SK-N-SH (cell line): ENCODE results near the gene ZXDB. TPM values are rescaled to one million over a fixed set of nuclear protein-coding genes. Genes with fewer than 3 reads are reported as not detected.
"Not testable (repeated sequence)": the region's sequence is repeated elsewhere in the genome, so short reads cannot be mapped to it uniquely, and the experiment has no call there.

Source experiments
- CTCF ChIA-PET: fragments of 300-600, 350-600 bp; formaldehyde crosslinking; extraction: SDS; loops from one replicate; lab custom pipeline; 2021; lab: Yijun Ruan, JAX
- POLR2A ChIA-PET: fragments of 350-600 bp; sonication (Branson Sonifier 250); formaldehyde crosslinking; extraction: SDS; loops from one replicate; lab custom pipeline; 2020; ENCODE audit warnings: antibody characterized with exemption, inconsistent platforms; lab: Yijun Ruan, JAX
- DNase-seq: peaks from one replicate; pipeline ENCODE4 v3.0.0; 2012
- H2AFZ ChIP-seq: fragments of 200-600 bp; sonication (generic); 2 replicates; pipeline ENCODE4 v1.8.1; 2016; ENCODE audit warnings: antibody characterized with exemption, mild to moderate bottlenecking, low read depth
- H3F3A ChIP-seq: fragments of 200-600 bp; sonication (generic); replicated peaks from 2 replicates; pipeline ENCODE3; 2016; ENCODE audit warnings: antibody characterized with exemption, mild to moderate bottlenecking; ENCODE audit not compliant: insufficient read depth
- H3K27ac ChIP-seq, 2 experiments: fragments of 200-500 bp in 1 of 2; fragments of 200-600 bp in 1 of 2; sonication (Bioruptor generic) in 1 of 2; sonication (generic), shearing (Covaris generic) in 1 of 2; 2 replicates each; pipeline versions ENCODE4 v1.5.1 to v1.6.1; 2014 to 2016; ENCODE audit warnings: low read depth in 2 of 2, inconsistent platforms in 1 of 2, low read length in 1 of 2, mild to moderate bottlenecking in 1 of 2, mixed read lengths in 1 of 2
- H3K27me3 ChIP-seq: fragments of 200-600 bp; sonication (generic), shearing (Covaris generic); 2 replicates; pipeline ENCODE4 v1.6.1; 2016; ENCODE audit warnings: mixed run types; ENCODE audit not compliant: insufficient read depth
- H3K36me3 ChIP-seq, 2 experiments: fragments of 200-500 bp in 1 of 2; fragments of 200-600 bp in 1 of 2; sonication (Bioruptor generic) in 1 of 2; sonication (generic) in 1 of 2; replicated peaks in 1 of 2; 2 replicates each; pipeline versions ENCODE3 to v1.5.1; 2014 to 2016; ENCODE audit warnings: low read length in 1 of 2, mild to moderate bottlenecking in 1 of 2; ENCODE audit not compliant: insufficient read depth in 2 of 2, control insufficient read depth in 1 of 2
- H3K4me1 ChIP-seq, 2 experiments: fragments of 200-500 bp in 1 of 2; fragments of 200-600 bp in 1 of 2; sonication (Bioruptor generic) in 1 of 2; sonication (generic), shearing (Covaris generic) in 1 of 2; 2 replicates each; pipeline versions ENCODE4 v1.5.1 to v1.6.1; 2014 to 2016; ENCODE audit warnings: low read depth in 1 of 2, low read length in 1 of 2, mixed run types in 1 of 2; ENCODE audit not compliant: insufficient read depth in 2 of 2, control insufficient read depth in 1 of 2
- H3K4me2 ChIP-seq: fragments of 200-600 bp; sonication (generic), shearing (Covaris generic); 2 replicates; pipeline ENCODE4 v1.6.1; 2017; ENCODE audit warnings: mixed run types
- H3K4me3 ChIP-seq, 2 experiments: fragments of 200-500 bp in 1 of 2; fragments of 200-600 bp in 1 of 2; sonication (Bioruptor generic) in 1 of 2; sonication (generic), shearing (Covaris generic) in 1 of 2; 2 replicates each; pipeline versions ENCODE4 v1.5.1 to v1.8.1; 2014 to 2016; ENCODE audit warnings: low read depth in 2 of 2, inconsistent platforms in 1 of 2, low read length in 1 of 2, mild to moderate bottlenecking in 1 of 2, mixed read lengths in 1 of 2, moderate library complexity in 1 of 2
- H3K79me2 ChIP-seq: fragments of 200-600 bp; sonication (generic); 2 replicates; pipeline ENCODE4 v1.8.1; 2017; ENCODE audit warnings: mild to moderate bottlenecking; ENCODE audit not compliant: insufficient read depth
- H3K9ac ChIP-seq: fragments of 200-600 bp; sonication (generic); 2 replicates; pipeline ENCODE4 v1.6.1; 2017; ENCODE audit warnings: mixed run types
- H3K9me2 ChIP-seq: fragments of 200-600 bp; sonication (generic); 2 replicates; pipeline ENCODE4 v1.6.1; 2017; ENCODE audit warnings: mixed run types
- H3K9me3 ChIP-seq: fragments of 200-600 bp; sonication (generic); 2 replicates; pipeline ENCODE4 v1.6.1; 2017; ENCODE audit warnings: mixed run types, mild to moderate bottlenecking, moderate library complexity
- H4K20me1 ChIP-seq: fragments of 200-600 bp; sonication (generic); 2 replicates; pipeline ENCODE4 v1.6.1; 2017; ENCODE audit warnings: mild to moderate bottlenecking, mixed run types; ENCODE audit not compliant: insufficient read depth
- RAD21 ChIP-seq: IDR thresholded peaks from 2 replicates; pipeline ENCODE4 v1.6.1; 2012; ENCODE audit warnings: mild to moderate bottlenecking, low read length
- SIN3A ChIP-seq: IDR thresholded peaks from 2 replicates; pipeline ENCODE4 v1.6.1; 2012; ENCODE audit warnings: low read depth, mild to moderate bottlenecking, low read length, moderate library complexity, borderline replicate concordance
- WGBS: methylation state at CpG from one replicate; pipeline ENCODE4 v1.1.6; 2017; ENCODE audit warnings: low lambda C conversion rate; 5-methylcytosine and 5-hydroxymethylcytosine counted together
- polyA plus RNA-seq, 3 experiments: library from polyadenylated mRNA; depleted of rRNA; stranded (reverse); fragments of >200 nt; gene quantifications; 2 replicates each; pipeline ENCODE4 v1.2.3, GENCODE V29; 2012
- TF ChIP-seq, protein P1 (sequence below): IDR thresholded peaks from 2 replicates; pipeline ENCODE4 v1.4.0; 2012; ENCODE audit warnings: low read depth, borderline replicate concordance

Gene ZXDB
- polyA plus RNA-seq, 1 of the 3 experiments (the other 2 are of a cell fraction): 1.7 TPM

DNA sequence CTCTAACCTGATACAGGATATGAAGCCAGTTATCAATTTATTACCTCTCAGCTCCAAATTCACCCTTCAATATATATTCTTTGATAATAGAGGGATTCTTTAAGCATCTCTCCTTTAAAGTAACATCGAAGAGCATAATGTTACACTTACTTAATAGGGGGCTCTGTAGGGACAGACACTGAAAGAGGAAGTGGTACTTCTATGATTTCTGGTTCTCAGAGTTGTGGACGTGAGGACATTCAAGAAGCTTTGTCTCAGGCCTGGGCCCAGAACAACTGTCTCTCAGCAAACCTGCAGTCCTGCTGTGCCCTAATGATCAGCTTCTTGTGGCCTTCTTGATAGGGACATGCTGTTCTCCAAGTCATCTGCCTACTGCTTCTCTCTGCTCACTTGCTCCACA is 4.2 kb upstream of the ZXDB start:
- Histone ChIP-seq H3K4me1 (peaks cover 0 to 3% of the 10 kb centered on the region in 2 experiments; a peak in 1 of 4 replicates), H3K27me3 (no peaks in the 10 kb centered on the region), H3F3A (no peaks in the 10 kb centered on the region), H4K20me1 (no peaks in the 10 kb centered on the region), H3K27ac (no peak overlapping the region), H3K36me3 (no peaks in the 10 kb centered on the region), H3K4me3 (no peak overlapping the region), H3K4me2 (no peak overlapping the region), H2AFZ (no peak overlapping the region), H3K9me2 (no peaks in the 10 kb centered on the region), H3K9ac (no peak overlapping the region), H3K9me3 (no peaks in the 10 kb centered on the region), H3K79me2 (no peaks in the 10 kb centered on the region)
- TF ChIP-seq SIN3A (no peak), RAD21 (no peak)
- TF ChIP-seq, protein P1, sequence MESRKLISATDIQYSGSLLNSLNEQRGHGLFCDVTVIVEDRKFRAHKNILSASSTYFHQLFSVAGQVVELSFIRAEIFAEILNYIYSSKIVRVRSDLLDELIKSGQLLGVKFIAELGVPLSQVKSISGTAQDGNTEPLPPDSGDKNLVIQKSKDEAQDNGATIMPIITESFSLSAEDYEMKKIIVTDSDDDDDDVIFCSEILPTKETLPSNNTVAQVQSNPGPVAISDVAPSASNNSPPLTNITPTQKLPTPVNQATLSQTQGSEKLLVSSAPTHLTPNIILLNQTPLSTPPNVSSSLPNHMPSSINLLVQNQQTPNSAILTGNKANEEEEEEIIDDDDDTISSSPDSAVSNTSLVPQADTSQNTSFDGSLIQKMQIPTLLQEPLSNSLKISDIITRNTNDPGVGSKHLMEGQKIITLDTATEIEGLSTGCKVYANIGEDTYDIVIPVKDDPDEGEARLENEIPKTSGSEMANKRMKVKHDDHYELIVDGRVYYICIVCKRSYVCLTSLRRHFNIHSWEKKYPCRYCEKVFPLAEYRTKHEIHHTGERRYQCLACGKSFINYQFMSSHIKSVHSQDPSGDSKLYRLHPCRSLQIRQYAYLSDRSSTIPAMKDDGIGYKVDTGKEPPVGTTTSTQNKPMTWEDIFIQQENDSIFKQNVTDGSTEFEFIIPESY: no peak
- POLR2A ChIA-PET: no interaction called here
- CTCF ChIA-PET: no interaction called here
- no peak for DNase-seq
- 41% methylated on average over 2 of the region's 2 CpGs for WGBS

DNA sequence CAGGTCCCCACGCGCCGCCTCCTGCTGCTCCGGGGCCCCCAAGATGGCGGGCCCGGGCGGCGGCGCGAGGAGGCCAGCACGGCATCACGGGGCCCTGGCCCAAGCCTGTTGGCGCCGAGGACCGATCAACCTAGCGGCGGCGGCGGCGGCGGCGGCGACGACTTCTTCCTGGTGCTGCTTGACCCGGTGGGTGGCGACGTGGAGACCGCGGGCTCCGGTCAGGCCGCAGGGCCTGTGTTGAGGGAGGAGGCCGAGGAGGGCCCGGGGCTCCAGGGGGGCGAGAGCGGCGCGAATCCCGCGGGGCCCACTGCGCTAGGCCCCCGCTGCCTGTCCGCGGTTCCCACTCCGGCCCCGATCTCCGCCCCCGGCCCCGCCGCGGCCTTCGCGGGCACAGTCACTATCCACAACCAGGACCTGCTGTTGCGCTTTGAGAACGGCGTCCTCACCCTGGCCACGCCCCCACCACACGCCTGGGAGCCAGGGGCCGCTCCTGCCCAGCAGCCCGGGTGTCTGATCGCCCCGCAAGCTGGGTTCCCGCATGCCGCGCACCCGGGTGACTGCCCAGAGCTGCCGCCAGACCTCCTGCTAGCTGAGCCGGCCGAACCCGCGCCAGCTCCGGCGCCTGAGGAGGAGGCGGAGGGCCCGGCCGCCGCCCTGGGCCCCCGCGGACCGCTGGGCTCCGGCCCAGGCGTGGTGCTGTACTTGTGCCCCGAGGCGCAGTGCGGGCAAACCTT is 516 bp downstream of the ZXDB start:
- H3K9me3 ChIP-seq, H3K79me2 ChIP-seq, H2AFZ ChIP-seq, POLR2A ChIA-PET, H3K27me3 ChIP-seq, H3K9me2 ChIP-seq, H3K4me1 ChIP-seq, H3K36me3 ChIP-seq: not testable (repeated sequence)
- Histone ChIP-seq H3K4me3 (peak overlapping the region; percentile 58 to 64), H3K9ac (peak overlapping the region; percentile 72), H4K20me1 (peaks cover 20% of the 10 kb centered on the region; the same call in 1 of the 2 replicates), H3F3A (peaks cover 20% of the 10 kb centered on the region), H3K27ac (peak overlapping the region; percentile 60 to 68), H3K4me2 (peak overlapping the region; percentile 73; the same call in 1 of the 2 replicates)
- WGBS: no CpG with 5 or more reads among the region's 84 CpGs
- CTCF ChIA-PET: interaction anchor here (0.8 to 1.2 kb wide), 2 partner anchors 9 kb away, joined by 3 to 5 read pairs; no protein-coding TSS in a partner anchor
- DNase-seq: peak; percentile 44

DNA sequence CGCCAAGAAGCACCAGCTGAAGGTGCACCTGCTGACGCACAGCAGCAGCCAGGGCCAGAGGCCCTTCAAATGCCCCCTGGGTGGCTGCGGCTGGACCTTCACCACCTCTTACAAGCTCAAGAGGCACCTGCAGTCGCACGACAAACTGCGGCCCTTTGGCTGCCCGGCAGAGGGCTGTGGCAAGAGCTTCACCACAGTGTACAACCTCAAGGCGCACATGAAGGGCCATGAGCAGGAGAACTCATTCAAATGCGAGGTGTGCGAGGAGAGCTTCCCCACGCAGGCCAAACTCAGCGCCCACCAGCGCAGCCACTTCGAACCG is 1.0 kb downstream of the ZXDB start:
- H3K9me2 ChIP-seq, H3K36me3 ChIP-seq, H3K4me1 ChIP-seq, H2AFZ ChIP-seq, POLR2A ChIA-PET, H3K9me3 ChIP-seq, H3K27me3 ChIP-seq: not testable (repeated sequence)
- Histone ChIP-seq H3F3A (peaks cover 20% of the 10 kb centered on the region), H3K27ac (peak overlapping the region in 1 of 2 experiments; percentile 68; a peak in 2 of 4 replicates), H3K9ac (peak overlapping the region; percentile 72; the same call in 1 of the 2 replicates), H3K4me3 (peak overlapping the region; percentile 58 to 64), H4K20me1 (peaks cover 20% of the 10 kb centered on the region; the same call in 1 of the 2 replicates), H3K79me2 (peaks cover 13% of the 10 kb centered on the region; the same call in 1 of the 2 replicates), H3K4me2 (peak overlapping the region; percentile 73; the same call in 1 of the 2 replicates)
- WGBS: 14% methylated on average over 4 of the region's 15 CpGs
- peak; percentile 20 for DNase-seq
- CTCF ChIA-PET: interaction anchor here (0.8 to 1.2 kb wide), 2 partner anchors 8 to 9 kb away, joined by 3 to 5 read pairs; no protein-coding TSS in a partner anchor
